ENCODE results near the gene SERINC4. TPM values are rescaled to one million over a fixed set of nuclear protein-coding genes. Genes with fewer than 3 reads are reported as not detected.
A peak's percentile ranks its signal among the peaks of the same experiment; 100 is the strongest.
"Not testable (repeated sequence)": the region's sequence is repeated elsewhere in the genome, so short reads cannot be mapped to it uniquely, and the experiment has no call there.

Gene SERINC4
- polyA plus RNA-seq, 4 donors = 0.24 to 0.45 (median 0.34) TPM; not detected in 1

GRCh38 chr15:43808435-43808950 is 8.5 kb upstream of the SERINC4 start:
- H3K4me1 ChIP-seq (ENCODE audit: control insufficient read depth in 3 of 3, insufficient read depth in 2 of 3, low read depth in 1 of 3, low read length in 2 of 3) = no peaks in the 10 kb centered on the region
- H3K27me3 ChIP-seq (ENCODE audit: control insufficient read depth in 3 of 3, insufficient read depth in 3 of 3, low read length in 3 of 3) = no peaks in the 10 kb centered on the region
- H3K4me3 ChIP-seq (ENCODE audit: low read depth in 1 of 3, low read length in 3 of 3) = no peak overlapping the region
- FAIRE-seq (no peak), DNase-seq (no peak)
- H3K9me3 ChIP-seq (ENCODE audit: control insufficient read depth in 2 of 2, insufficient read depth in 1 of 2, low read depth in 1 of 2, low read length in 1 of 2) = no peaks in the 10 kb centered on the region
- no peak overlapping the region for H3K27ac ChIP-seq (ENCODE audit: low read depth in 1 of 3, low read length in 2 of 3)
- peaks cover 16 to 67% (median 24%) of the 10 kb centered on the region in 3 donors for H3K36me3 ChIP-seq (ENCODE audit: control insufficient read depth in 3 of 3, insufficient read depth in 2 of 3, low read depth in 1 of 3, low read length in 3 of 3)
- WGBS, 3 donors = 54 to 67% (median 66%) methylated on average over 5 of the region's 5 CpGs

- Histone ChIP-seq H3K36me3 (ENCODE audit: control insufficient read depth in 3 of 3, insufficient read depth in 2 of 3, low read depth in 1 of 3, low read length in 3 of 3) (peaks cover 6 to 60% (median 14%) of the 10 kb centered on the region in 3 donors), H3K4me1 (ENCODE audit: control insufficient read depth in 3 of 3, insufficient read depth in 2 of 3, low read depth in 1 of 3, low read length in 2 of 3) (peaks cover 0 to 21% (median 2%) of the 10 kb centered on the region in 3 donors)
- DNase-seq; FAIRE-seq; H3K27ac ChIP-seq (ENCODE audit: low read depth in 1 of 3, low read length in 2 of 3); H3K27me3 ChIP-seq (ENCODE audit: control insufficient read depth in 3 of 3, insufficient read depth in 3 of 3, low read length in 3 of 3); H3K9me3 ChIP-seq (ENCODE audit: control insufficient read depth in 2 of 2, insufficient read depth in 1 of 2, low read depth in 1 of 2, low read length in 1 of 2); H3K4me3 ChIP-seq (ENCODE audit: low read depth in 1 of 3, low read length in 3 of 3): not testable (repeated sequence)
- 94 to 96% (median 96%) methylated on average over 7 of the region's 7 CpGs for whole genome bisulfite sequencing, 3 donors
These were observed 2.7 kb upstream of the SERINC4 start for GRCh38 chr15:43802676-43803075.

GRCh38 chr15:43800286-43801141 is 494 bp upstream of the SERINC4 start, which contains the start of gene HYPK:
HYPK (plus strand) TSS chr15:43800599; CDS start chr15:43800623, 24 bp downstream.
- peaks cover 4 to 51% (median 7%) of the 10 kb centered on the region in 3 donors for H3K36me3 ChIP-seq (ENCODE audit: control insufficient read depth in 3 of 3, insufficient read depth in 2 of 3, low read depth in 1 of 3, low read length in 3 of 3)
- H3K9me3 ChIP-seq (ENCODE audit: control insufficient read depth in 2 of 2, insufficient read depth in 1 of 2, low read depth in 1 of 2, low read length in 1 of 2) = peaks cover 0 to 6% of the 10 kb centered on the region in 2 donors
- H3K4me3 ChIP-seq (ENCODE audit: low read depth in 1 of 3, low read length in 3 of 3) = peak within 1 kb of the TSS; percentile 69 to 90 (median 71)
- WGBS, 3 donors = 7 to 9% (median 8%) methylated on average over 44 of the region's 44 CpGs
- H3K27ac ChIP-seq (ENCODE audit: low read depth in 1 of 3, low read length in 2 of 3) = peak within 1 kb of the TSS; percentile 38 to 95 (median 85)
- FAIRE-seq (no peak), DNase-seq (peak; percentile 92 to 95)
- no peaks in the 10 kb centered on the region for H3K27me3 ChIP-seq (ENCODE audit: control insufficient read depth in 3 of 3, insufficient read depth in 3 of 3, low read length in 3 of 3)
- peaks cover 0 to 22% (median 2%) of the 10 kb centered on the region in 3 donors for H3K4me1 ChIP-seq (ENCODE audit: control insufficient read depth in 3 of 3, insufficient read depth in 2 of 3, low read depth in 1 of 3, low read length in 2 of 3)

- 85 to 88% (median 86%) methylated on average over 16 of the region's 16 CpGs for WGBS, 3 donors
- DNase-seq = peak in 1 of 2 donors; percentile 11
- Histone ChIP-seq H3K4me3 (ENCODE audit: low read depth in 1 of 3, low read length in 3 of 3) (no peak overlapping the region), H3K4me1 (ENCODE audit: control insufficient read depth in 3 of 3, insufficient read depth in 2 of 3, low read depth in 1 of 3, low read length in 2 of 3) (peaks cover 2 to 32% (median 5%) of the 10 kb centered on the region in 3 donors), H3K27me3 (ENCODE audit: control insufficient read depth in 3 of 3, insufficient read depth in 3 of 3, low read length in 3 of 3) (no peaks in the 10 kb centered on the region), H3K27ac (ENCODE audit: low read depth in 1 of 3, low read length in 2 of 3) (peak overlapping the region; percentile 38 to 95 (median 85)), H3K36me3 (ENCODE audit: control insufficient read depth in 3 of 3, insufficient read depth in 2 of 3, low read depth in 1 of 3, low read length in 3 of 3) (peaks cover 4 to 56% (median 5%) of the 10 kb centered on the region in 3 donors), H3K9me3 (ENCODE audit: control insufficient read depth in 2 of 2, insufficient read depth in 1 of 2, low read depth in 1 of 2, low read length in 1 of 2) (peaks cover 0 to 6% of the 10 kb centered on the region in 2 donors)
- FAIRE-seq = no peak
These were observed 643 bp downstream of the SERINC4 start for GRCh38 chr15:43799209-43799944.

- Histone ChIP-seq H3K27ac (ENCODE audit: low read depth in 1 of 3, low read length in 2 of 3) (peak overlapping the region in 1 of 3 donors; percentile 3), H3K36me3 (ENCODE audit: control insufficient read depth in 3 of 3, insufficient read depth in 2 of 3, low read depth in 1 of 3, low read length in 3 of 3) (peaks cover 4 to 56% (median 6%) of the 10 kb centered on the region in 3 donors), H3K27me3 (ENCODE audit: control insufficient read depth in 3 of 3, insufficient read depth in 3 of 3, low read length in 3 of 3) (no peaks in the 10 kb centered on the region), H3K4me3 (ENCODE audit: low read depth in 1 of 3, low read length in 3 of 3) (no peak overlapping the region), H3K4me1 (ENCODE audit: control insufficient read depth in 3 of 3, insufficient read depth in 2 of 3, low read depth in 1 of 3, low read length in 2 of 3) (peaks cover 7 to 48% (median 16%) of the 10 kb centered on the region in 3 donors), H3K9me3 (ENCODE audit: control insufficient read depth in 2 of 2, insufficient read depth in 1 of 2, low read depth in 1 of 2, low read length in 1 of 2) (peaks cover 0 to 8% of the 10 kb centered on the region in 2 donors)
- FAIRE-seq = no peak
- WGBS, 3 donors = 92 to 97% (median 93%) methylated on average over 3 of the region's 3 CpGs
- DNase-seq = no peak
These were observed 3.5 kb downstream of the SERINC4 start for GRCh38 chr15:43796566-43796965.

- no peak overlapping the region for H3K4me3 ChIP-seq (ENCODE audit: low read depth in 1 of 3, low read length in 3 of 3)
- peaks cover 4 to 55% (median 6%) of the 10 kb centered on the region in 3 donors for H3K36me3 ChIP-seq (ENCODE audit: control insufficient read depth in 3 of 3, insufficient read depth in 2 of 3, low read depth in 1 of 3, low read length in 3 of 3)
- no peak overlapping the region for H3K27ac ChIP-seq (ENCODE audit: low read depth in 1 of 3, low read length in 2 of 3)
- H3K4me1 ChIP-seq (ENCODE audit: control insufficient read depth in 3 of 3, insufficient read depth in 2 of 3, low read depth in 1 of 3, low read length in 2 of 3) = peaks cover 7 to 51% (median 16%) of the 10 kb centered on the region in 3 donors
- DNase-seq (no peak), FAIRE-seq (no peak)
- peaks cover 0 to 8% of the 10 kb centered on the region in 2 donors for H3K9me3 ChIP-seq (ENCODE audit: control insufficient read depth in 2 of 2, insufficient read depth in 1 of 2, low read depth in 1 of 2, low read length in 1 of 2)
- H3K27me3 ChIP-seq (ENCODE audit: control insufficient read depth in 3 of 3, insufficient read depth in 3 of 3, low read length in 3 of 3) = no peaks in the 10 kb centered on the region
These were observed 4.0 kb downstream of the SERINC4 start for GRCh38 chr15:43795997-43796396.

GRCh38 chr15:43795197-43795596 is 4.8 kb downstream of the SERINC4 start:
- FAIRE-seq (no peak), DNase-seq (no peak)
- Histone ChIP-seq H3K9me3 (ENCODE audit: control insufficient read depth in 2 of 2, insufficient read depth in 1 of 2, low read depth in 1 of 2, low read length in 1 of 2) (peaks cover 0 to 7% of the 10 kb centered on the region in 2 donors), H3K36me3 (ENCODE audit: control insufficient read depth in 3 of 3, insufficient read depth in 2 of 3, low read depth in 1 of 3, low read length in 3 of 3) (peaks cover 4 to 54% (median 6%) of the 10 kb centered on the region in 3 donors), H3K4me1 (ENCODE audit: control insufficient read depth in 3 of 3, insufficient read depth in 2 of 3, low read depth in 1 of 3, low read length in 2 of 3) (peaks cover 7 to 50% (median 16%) of the 10 kb centered on the region in 3 donors), H3K27ac (ENCODE audit: low read depth in 1 of 3, low read length in 2 of 3) (peak overlapping the region in 1 of 3 donors; percentile 7), H3K27me3 (ENCODE audit: control insufficient read depth in 3 of 3, insufficient read depth in 3 of 3, low read length in 3 of 3) (no peaks in the 10 kb centered on the region), H3K4me3 (ENCODE audit: low read depth in 1 of 3, low read length in 3 of 3) (no peak overlapping the region)
- WGBS, 3 donors = 85 to 96% (median 92%) methylated on average over 2 of the region's 2 CpGs
